Measurements from ENCODE around the gene AKAP13. TPM values are rescaled to one million over a fixed set of nuclear protein-coding genes. Genes with fewer than 3 reads are reported as not detected.

The AKAP13 gene
- polyA plus RNA-seq, 3 donors: 47.9 to 99.7 (median 92.6) TPM

GRCh38 chr15:85767785-85768529, 387.6 kb downstream of the AKAP13 start:
- Histone ChIP-seq H3K36me3 (replicated peaks in 1 of 2; ENCODE audit: control insufficient read depth in 1 of 2, insufficient read depth in 2 of 2, low read length in 2 of 2) (no peaks in the 10 kb centered on the region), H3K4me2 (replicated peaks; ENCODE audit: extremely low read depth, low read length, poor library complexity, severe bottlenecking) (no peak overlapping the region), H3K27me3 (ENCODE audit: control insufficient read depth in 2 of 2, insufficient read depth in 2 of 2, low read length in 2 of 2) (no peaks in the 10 kb centered on the region), H4K20me1 (ENCODE audit: insufficient read depth, low read length) (no peaks in the 10 kb centered on the region), H3K79me2 (ENCODE audit: insufficient read depth, low read length) (no peaks in the 10 kb centered on the region), H2AFZ (ENCODE audit: insufficient read depth, low read depth, low read length, poor library complexity, severe bottlenecking) (no peak overlapping the region), H3K9ac (ENCODE audit: insufficient read depth, low read length, poor library complexity, severe bottlenecking) (no peak overlapping the region), H3K4me3 (replicated peaks in 1 of 3; ENCODE audit: low read depth in 2 of 3, low read length in 3 of 3) (no peak overlapping the region), H3K9me3 (replicated peaks in 1 of 2; ENCODE audit: control insufficient read depth in 1 of 2, insufficient read depth in 1 of 2, low read length in 2 of 2) (peaks cover 0 to 17% of the 10 kb centered on the region in 2 donors), H3K27ac (ENCODE audit: low read depth in 1 of 2, low read length in 2 of 2) (no peak overlapping the region), H3K4me1 (ENCODE audit: control insufficient read depth in 1 of 2, insufficient read depth in 2 of 2, low read length in 2 of 2) (no peaks in the 10 kb centered on the region)
- WGBS (ENCODE audit: insufficient coverage): 96% methylated on average over 23 of the region's 26 CpGs
- Mint-ChIP-seq H3K27me3 (ENCODE audit: low read depth in 3 of 3) (peaks cover 0 to 2% (median 0%) of the 10 kb centered on the region in 3 donors), H3K4me3 (no peak overlapping the region), H3K4me1 (peaks cover 6% of the 10 kb centered on the region), H3K36me3 (no peaks in the 10 kb centered on the region), H3K27ac (no peak overlapping the region), H3K9me3 (peaks cover 0 to 17% (median 9%) of the 10 kb centered on the region in 7 donors)
- TF ChIP-seq CTCF (IDR thresholded peaks at IDR 0.05): no peak
- intact Hi-C loops (cut with micrococcal nuclease): no loop called here
- no peak for DNase-seq

GRCh38 chr15:85768595-85769168, 388.3 kb downstream of the AKAP13 start:
- DNase-seq: no peak
- intact Hi-C loops (cut with micrococcal nuclease): no loop called here
- Histone ChIP-seq H4K20me1 (ENCODE audit: insufficient read depth, low read length) (no peaks in the 10 kb centered on the region), H3K9me3 (replicated peaks in 1 of 2; ENCODE audit: control insufficient read depth in 1 of 2, insufficient read depth in 1 of 2, low read length in 2 of 2) (peaks cover 0 to 17% of the 10 kb centered on the region in 2 donors), H2AFZ (ENCODE audit: insufficient read depth, low read depth, low read length, poor library complexity, severe bottlenecking) (no peak overlapping the region), H3K4me3 (replicated peaks in 1 of 3; ENCODE audit: low read depth in 2 of 3, low read length in 3 of 3) (no peak overlapping the region), H3K4me2 (replicated peaks; ENCODE audit: extremely low read depth, low read length, poor library complexity, severe bottlenecking) (no peak overlapping the region), H3K36me3 (replicated peaks in 1 of 2; ENCODE audit: control insufficient read depth in 1 of 2, insufficient read depth in 2 of 2, low read length in 2 of 2) (no peaks in the 10 kb centered on the region), H3K27ac (ENCODE audit: low read depth in 1 of 2, low read length in 2 of 2) (no peak overlapping the region), H3K4me1 (ENCODE audit: control insufficient read depth in 1 of 2, insufficient read depth in 2 of 2, low read length in 2 of 2) (no peaks in the 10 kb centered on the region), H3K27me3 (ENCODE audit: control insufficient read depth in 2 of 2, insufficient read depth in 2 of 2, low read length in 2 of 2) (no peaks in the 10 kb centered on the region), H3K79me2 (ENCODE audit: insufficient read depth, low read length) (no peaks in the 10 kb centered on the region), H3K9ac (ENCODE audit: insufficient read depth, low read length, poor library complexity, severe bottlenecking) (no peak overlapping the region)
- H3K27ac Mint-ChIP-seq: no peak overlapping the region
- peaks cover 6% of the 10 kb centered on the region for H3K4me1 Mint-ChIP-seq
- H3K36me3 Mint-ChIP-seq: no peaks in the 10 kb centered on the region
- TF ChIP-seq CTCF (IDR thresholded peaks at IDR 0.05): no peak
- H3K27me3 Mint-ChIP-seq (ENCODE audit: low read depth in 3 of 3): peaks cover 0 to 2% (median 0%) of the 10 kb centered on the region in 3 donors
- 97% methylated on average over 32 of the region's 32 CpGs for WGBS (ENCODE audit: insufficient coverage)
- peaks cover 0 to 17% (median 9%) of the 10 kb centered on the region in 7 donors for H3K9me3 Mint-ChIP-seq
- H3K4me3 Mint-ChIP-seq: no peak overlapping the region
